DND-41 (cell line): Measurements from ENCODE around the gene TSC22D4.

Experiments
- ATAC-seq: fragments of 200-7000 bp; cut with Tn5 transposase; 3 replicates; pipeline ENCODE4 v1.9.1; 2021; ENCODE audit warnings: low read depth; ENCODE audit not compliant: insufficient read depth
- DNase-seq: peaks from one replicate; pipeline ENCODE4 v3.0.0-alpha.2; 2020
- H2AFZ ChIP-seq: 2 replicates; pipeline ENCODE4 v1.6.0; 2012; ENCODE audit warnings: low read depth, low read length
- H3K27ac ChIP-seq: 2 replicates; pipeline ENCODE4 v1.5.1; 2012; ENCODE audit warnings: low read length, inconsistent platforms
- H3K27me3 ChIP-seq: fragments of 200-600 bp; sonication (generic); 2 replicates; pipeline ENCODE4 v1.6.0; 2012; ENCODE audit warnings: low read length, mild to moderate bottlenecking, inconsistent platforms; ENCODE audit not compliant: insufficient read depth, poor library complexity
- H3K36me3 ChIP-seq: 2 replicates; pipeline ENCODE4 v1.5.1; 2012; ENCODE audit warnings: low read length, inconsistent platforms; ENCODE audit not compliant: insufficient read depth
- H3K4me1 ChIP-seq: 2 replicates; pipeline ENCODE4 v1.5.1; 2012; ENCODE audit warnings: mild to moderate bottlenecking, low read length; ENCODE audit not compliant: insufficient read depth
- H3K4me2 ChIP-seq: 2 replicates; pipeline ENCODE4 v1.6.0; 2012; ENCODE audit warnings: mild to moderate bottlenecking, moderate library complexity, low read length, inconsistent platforms; ENCODE audit not compliant: insufficient read depth
- H3K4me3 ChIP-seq, 2 experiments: fragments of 200-600 bp in 1 of 2; shearing (Covaris generic) in 1 of 2; 2 replicates each; pipeline ENCODE4 v1.5.1; 2012 to 2016; ENCODE audit warnings: inconsistent platforms in 2 of 2, low read length in 2 of 2, mild to moderate bottlenecking in 2 of 2, low read depth in 1 of 2, moderate library complexity in 1 of 2
- H3K79me2 ChIP-seq: 2 replicates; pipeline ENCODE4 v1.6.0; 2012; ENCODE audit warnings: low read length, inconsistent platforms; ENCODE audit not compliant: insufficient read depth
- H3K9ac ChIP-seq: 2 replicates; pipeline ENCODE4 v1.6.0; 2012; ENCODE audit warnings: low read depth, mild to moderate bottlenecking, inconsistent platforms, low read length, moderate library complexity
- H3K9me3 ChIP-seq: 2 replicates; pipeline ENCODE4 v1.5.1; 2012; ENCODE audit warnings: low read length, moderate library complexity, mild to moderate bottlenecking, inconsistent platforms; ENCODE audit not compliant: insufficient read depth, severe bottlenecking
- H4K20me1 ChIP-seq: 2 replicates; pipeline ENCODE4 v1.6.0; 2012; ENCODE audit warnings: low read length; ENCODE audit not compliant: insufficient read depth
- EZH2 ChIP-seq: IDR thresholded peaks from 3 replicates; pipeline ENCODE4 v1.6.1; 2012; ENCODE audit warnings: borderline replicate concordance, low read depth, mild to moderate bottlenecking, moderate library complexity, low read length, inconsistent platforms; ENCODE audit not compliant: severe bottlenecking
- TF ChIP-seq, protein P1 (sequence below): IDR thresholded peaks from 2 replicates; pipeline ENCODE4 v1.5.1; 2012; ENCODE audit warnings: borderline replicate concordance, low read length, moderate library complexity, mild to moderate bottlenecking; ENCODE audit not compliant: poor library complexity, severe bottlenecking; ENCODE audit errors: extremely low read depth

Gene TSC22D4

DNA sequence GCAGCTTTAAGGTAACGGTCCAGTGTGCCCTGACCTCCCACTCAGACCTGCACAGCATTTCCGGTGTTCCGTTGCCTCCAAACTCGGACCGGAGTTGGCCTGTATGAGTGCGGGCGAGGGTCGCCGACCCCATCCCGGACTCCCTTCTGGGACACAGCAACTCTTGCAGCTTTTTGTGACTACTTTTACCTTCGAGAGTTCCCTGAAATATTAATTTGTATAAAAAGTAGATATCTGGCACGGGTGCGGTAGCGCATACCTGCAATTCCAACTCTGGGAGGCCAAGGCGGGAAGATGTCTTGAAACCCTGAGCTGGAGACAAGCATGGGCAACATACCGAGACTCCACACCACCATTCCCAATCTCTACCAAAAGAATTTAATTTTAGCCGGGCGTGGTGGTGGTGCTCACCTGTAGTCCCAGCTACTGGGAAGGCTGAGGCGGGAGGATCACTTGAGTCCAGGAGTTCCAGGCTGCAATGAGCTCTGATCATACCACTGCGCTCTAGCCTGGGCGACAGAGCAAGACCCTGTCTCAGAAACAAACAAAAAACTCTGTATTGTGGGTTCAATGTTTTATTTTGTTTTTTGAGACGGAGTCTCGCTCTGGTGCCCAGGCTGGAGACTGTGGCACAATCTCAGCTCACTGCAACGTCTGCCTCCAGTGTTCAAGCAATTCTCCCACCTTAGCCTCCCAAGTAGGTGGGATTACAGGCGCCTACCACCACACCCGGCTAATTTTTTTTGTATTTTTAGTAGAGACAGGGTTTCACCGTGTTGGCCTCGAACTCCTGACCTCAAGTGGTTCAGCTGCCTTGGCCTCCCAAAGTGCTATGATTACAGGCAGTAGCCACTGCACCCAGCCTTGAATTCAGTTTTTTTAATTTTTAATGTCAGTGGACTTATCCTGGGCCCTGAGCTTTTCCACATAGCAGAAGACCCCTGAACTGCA is 41.6 kb downstream of the TSC22D4 start:
- H3K4me3 ChIP-seq, result peak overlapping the region in 1 of 2 experiments; percentile 27; a peak in 1 of 4 replicates

GRCh38 chr7:100435401-100436304 is 43.4 kb downstream of the TSC22D4 start:
- peak; percentile 20; the same call in 2 of the 3 replicates for ATAC-seq
- no peak for TF ChIP-seq EZH2
- TF ChIP-seq, protein P1, sequence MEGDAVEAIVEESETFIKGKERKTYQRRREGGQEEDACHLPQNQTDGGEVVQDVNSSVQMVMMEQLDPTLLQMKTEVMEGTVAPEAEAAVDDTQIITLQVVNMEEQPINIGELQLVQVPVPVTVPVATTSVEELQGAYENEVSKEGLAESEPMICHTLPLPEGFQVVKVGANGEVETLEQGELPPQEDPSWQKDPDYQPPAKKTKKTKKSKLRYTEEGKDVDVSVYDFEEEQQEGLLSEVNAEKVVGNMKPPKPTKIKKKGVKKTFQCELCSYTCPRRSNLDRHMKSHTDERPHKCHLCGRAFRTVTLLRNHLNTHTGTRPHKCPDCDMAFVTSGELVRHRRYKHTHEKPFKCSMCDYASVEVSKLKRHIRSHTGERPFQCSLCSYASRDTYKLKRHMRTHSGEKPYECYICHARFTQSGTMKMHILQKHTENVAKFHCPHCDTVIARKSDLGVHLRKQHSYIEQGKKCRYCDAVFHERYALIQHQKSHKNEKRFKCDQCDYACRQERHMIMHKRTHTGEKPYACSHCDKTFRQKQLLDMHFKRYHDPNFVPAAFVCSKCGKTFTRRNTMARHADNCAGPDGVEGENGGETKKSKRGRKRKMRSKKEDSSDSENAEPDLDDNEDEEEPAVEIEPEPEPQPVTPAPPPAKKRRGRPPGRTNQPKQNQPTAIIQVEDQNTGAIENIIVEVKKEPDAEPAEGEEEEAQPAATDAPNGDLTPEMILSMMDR, result no peak
- DNase-seq, result peak; percentile 48
- Histone ChIP-seq H3K36me3 (peaks cover 54% of the 10 kb centered on the region), H3K9ac (peak overlapping the region; percentile 96), H3K79me2 (peaks cover 56% of the 10 kb centered on the region), H3K4me3 (peak overlapping the region; percentile 85 to 94), H3K27ac (peak overlapping the region; percentile 95), H3K4me1 (peaks cover 56% of the 10 kb centered on the region), H3K9me3 (no peaks in the 10 kb centered on the region), H4K20me1 (peaks cover 44% of the 10 kb centered on the region), H2AFZ (peak overlapping the region; percentile 57; the same call in 1 of the 2 replicates), H3K27me3 (no peaks in the 10 kb centered on the region), H3K4me2 (peak overlapping the region; percentile 87)

More for the DNA sequence above, 41.6 kb downstream of the TSC22D4 start:
- DNase-seq (no peak), ATAC-seq (no peak)
- TF ChIP-seq EZH2, result no peak
- TF ChIP-seq, protein P1, result no peak
- Histone ChIP-seq H3K36me3 (peaks cover 37% of the 10 kb centered on the region), H3K4me2 (peak overlapping the region; percentile 59), H3K9me3 (no peaks in the 10 kb centered on the region), H4K20me1 (peaks cover 26% of the 10 kb centered on the region; the same call in 1 of the 2 replicates), H3K9ac (peak overlapping the region; percentile 56), H2AFZ (no peak overlapping the region; the same call in 1 of the 2 replicates), H3K79me2 (peaks cover 39% of the 10 kb centered on the region), H3K27me3 (no peaks in the 10 kb centered on the region), H3K4me1 (peaks cover 38% of the 10 kb centered on the region), H3K27ac (peak overlapping the region; percentile 81)

- H3K4me2 ChIP-seq, result peak overlapping the region; percentile 87
- H3K9me3 ChIP-seq, result no peaks in the 10 kb centered on the region
- DNase-seq, result no peak
- ATAC-seq, result no peak
- H4K20me1 ChIP-seq, result peaks cover 47% of the 10 kb centered on the region
- no peaks in the 10 kb centered on the region for H3K27me3 ChIP-seq
- TF ChIP-seq, protein P1, result no peak
- TF ChIP-seq EZH2, result no peak
- H3K79me2 ChIP-seq, result peaks cover 67% of the 10 kb centered on the region
- peak overlapping the region; percentile 96 for H3K9ac ChIP-seq
- peak overlapping the region; percentile 85 to 94; a peak in 3 of 4 replicates for H3K4me3 ChIP-seq
- H3K27ac ChIP-seq, result peak overlapping the region; percentile 100
- H2AFZ ChIP-seq, result no peak overlapping the region
- H3K4me1 ChIP-seq, result peaks cover 60% of the 10 kb centered on the region
- H3K36me3 ChIP-seq, result peaks cover 58% of the 10 kb centered on the region
Observed at GRCh38 chr7:100434297-100435144, 44.5 kb downstream of the TSC22D4 start.
